NCI-H2196 treated with DMSO at 0.1 percent for 48 hours (cell line): ENCODE measurements around the gene CBX1.
"Not testable (repeated sequence)": the region's sequence is repeated elsewhere in the genome, so short reads cannot be mapped to it uniquely, and the experiment has no call there.

Experiments used
- DNase-seq: peaks from one replicate; lab custom pipeline; 2025; ENCODE audit not compliant: unreplicated experiment; lab: John Stamatoyannopoulos, UW

The CBX1 gene

GRCh38 chr17:48123776-48124388 lies 22.6 kb upstream of the CBX1 start:
- DNase-seq = no peak

- DNase-seq = no peak
Observed at GRCh38 chr17:48123111-48123510, 21.8 kb upstream of the CBX1 start.

GRCh38 chr17:48122665-48123045 lies 21.4 kb upstream of the CBX1 start:
- no peak for DNase-seq

- DNase-seq = no peak
Observed at GRCh38 chr17:48121923-48122664, 20.8 kb upstream of the CBX1 start.

GRCh38 chr17:48113201-48113676 lies 12.0 kb upstream of the CBX1 start:
- DNase-seq = no peak

GRCh38 chr17:48111937-48112241 lies 10.6 kb upstream of the CBX1 start:
- DNase-seq = no peak

GRCh38 chr17:48110761-48111160 lies 9.5 kb upstream of the CBX1 start:
- DNase-seq = no peak

- peak; percentile 86 for DNase-seq
Observed at GRCh38 chr17:48107137-48108055, 6.1 kb upstream of the CBX1 start, which contains the start of gene SNX11. SNX11 (plus strand) TSS chr17:48107766; CDS start chr17:48112044, 4,278 bp downstream.

GRCh38 chr17:48106802-48107136 lies 5.5 kb upstream of the CBX1 start:
- no peak for DNase-seq

GRCh38 chr17:48104440-48104839 lies 3.2 kb upstream of the CBX1 start:
- no peak for DNase-seq

GRCh38 chr17:48102798-48103715 lies 1.8 kb upstream of the CBX1 start:
- DNase-seq = no peak

GRCh38 chr17:48102043-48102750 lies 919 bp upstream of the CBX1 start:
- DNase-seq = no peak

- peak; percentile 64 for DNase-seq
Observed at GRCh38 chr17:48100591-48101011, 677 bp downstream of the CBX1 start.

- no peak for DNase-seq
Observed at GRCh38 chr17:48100160-48100559, 1.1 kb downstream of the CBX1 start.

- no peak for DNase-seq
Observed at GRCh38 chr17:48095611-48096010, 5.7 kb downstream of the CBX1 start.

- no peak for DNase-seq
Observed at GRCh38 chr17:48093341-48094045, 7.8 kb downstream of the CBX1 start.

GRCh38 chr17:48084932-48085331 lies 16.3 kb downstream of the CBX1 start:
- no peak for DNase-seq

GRCh38 chr17:48081858-48082257 lies 19.4 kb downstream of the CBX1 start:
- no peak for DNase-seq

- not testable (repeated sequence) for DNase-seq
Observed at GRCh38 chr17:48077152-48077551, 24.1 kb downstream of the CBX1 start.
